Neural cell (in vitro differentiated cells): ENCODE measurements around the gene IL17RD. TPM values are rescaled to one million over a fixed set of nuclear protein-coding genes. Genes with fewer than 3 reads are reported as not detected.

ENCODE experiments used
- H2AFZ ChIP-seq: fragments of 200-600, 300-800 bp; sonication (generic), shearing (Covaris generic); 2 replicates; pipeline ENCODE4 v1.6.0; 2014; ENCODE audit warnings: low read depth, mild to moderate bottlenecking, antibody characterized with exemption, low read length, moderate library complexity
- H3F3A ChIP-seq: fragments of 200-600 bp; shearing (Covaris generic); 2 replicates; pipeline ENCODE4 v1.6.1; 2016; ENCODE audit warnings: mild to moderate bottlenecking, moderate library complexity, mixed read lengths, antibody characterized with exemption, low read length; ENCODE audit not compliant: insufficient read depth, poor library complexity, severe bottlenecking
- H3K27ac ChIP-seq: fragments of 200-600, 300-800 bp; sonication (generic), shearing (Covaris generic); 2 replicates; pipeline ENCODE4 v1.5.1; 2014; ENCODE audit warnings: mild to moderate bottlenecking, low read length, moderate library complexity
- H3K27me3 ChIP-seq: fragments of 300-800, 200-600 bp; sonication (generic), shearing (Covaris generic); 2 replicates; pipeline ENCODE4 v1.6.0; 2014; ENCODE audit warnings: mild to moderate bottlenecking, low read depth, low read length, moderate library complexity; ENCODE audit not compliant: insufficient read depth
- H3K36me3 ChIP-seq: fragments of 300-800, 200-600 bp; sonication (generic), shearing (Covaris generic); 2 replicates; pipeline ENCODE4 v1.5.1; 2014; ENCODE audit warnings: mild to moderate bottlenecking, antibody characterized with exemption, low read length, moderate library complexity; ENCODE audit not compliant: insufficient read depth
- H3K4me2 ChIP-seq: fragments of 300-800, 200-600 bp; sonication (generic), shearing (Covaris generic); 2 replicates; pipeline ENCODE4 v1.6.0; 2014; ENCODE audit warnings: mild to moderate bottlenecking, low read length
- H3K4me3 ChIP-seq: fragments of 300-800, 200-600 bp; sonication (generic), shearing (Covaris generic); 2 replicates; pipeline ENCODE4 v1.5.1; 2014; ENCODE audit warnings: mild to moderate bottlenecking, low read length, moderate library complexity
- H3K79me2 ChIP-seq: fragments of 200-600 bp; shearing (Covaris generic); replicated peaks from 2 replicates; pipeline ENCODE4 v1.6.0; 2014; ENCODE audit warnings: mild to moderate bottlenecking, low read length, moderate library complexity; ENCODE audit not compliant: insufficient read depth
- H3K9ac ChIP-seq: fragments of 300-800, 200-600 bp; sonication (generic), shearing (Covaris generic); 2 replicates; pipeline ENCODE4 v1.6.1; 2016; ENCODE audit warnings: mild to moderate bottlenecking, low read length, mixed read lengths
- H3K9me2 ChIP-seq: fragments of 200-600 bp; shearing (Covaris generic); 2 replicates; pipeline ENCODE4 v1.6.1; 2016; ENCODE audit warnings: mild to moderate bottlenecking, low read length, mixed read lengths; ENCODE audit not compliant: insufficient read depth
- H3K9me3 ChIP-seq: fragments of 200-600, 300-800 bp; sonication (generic), shearing (Covaris generic); 2 replicates; pipeline ENCODE4 v1.6.1; 2016; ENCODE audit warnings: mild to moderate bottlenecking, mixed run types, low read length, moderate library complexity, mixed read lengths
- H4K20me1 ChIP-seq: fragments of 200-600 bp; shearing (Covaris generic); 2 replicates; pipeline ENCODE4 v1.6.1; 2016; ENCODE audit warnings: mild to moderate bottlenecking, mixed run types; ENCODE audit not compliant: insufficient read depth
- EP300 ChIP-seq: fragments of 450-650 bp; conservative IDR thresholded peaks from 2 replicates; pipeline ENCODE4 v1.6.1; 2014; ENCODE audit warnings: antibody characterized with exemption, mild to moderate bottlenecking, moderate library complexity; ENCODE audit not compliant: poor library complexity, severe bottlenecking
- EZH2 ChIP-seq: fragments of 200-600, 300-800 bp; shearing (Covaris generic), sonication (generic); IDR thresholded peaks from 2 replicates; pipeline ENCODE4 v1.6.1; 2014; ENCODE audit warnings: antibody characterized with exemption, low read length, borderline replicate concordance, mild to moderate bottlenecking; ENCODE audit not compliant: insufficient read depth, poor library complexity, severe bottlenecking
- MXI1 ChIP-seq: fragments of 450-650 bp; conservative IDR thresholded peaks from 2 replicates; pipeline ENCODE4 v1.6.1; 2014; ENCODE audit warnings: antibody characterized with exemption, mild to moderate bottlenecking; ENCODE audit not compliant: poor library complexity, severe bottlenecking
- POLR2AphosphoS5 ChIP-seq: IDR thresholded peaks from 2 replicates; pipeline ENCODE4 v1.6.1; 2012
- RAD21 ChIP-seq: fragments of 450-650 bp; conservative IDR thresholded peaks from 2 replicates; pipeline ENCODE4 v1.6.1; 2014; ENCODE audit warnings: antibody characterized with exemption, mild to moderate bottlenecking, moderate library complexity
- SMC3 ChIP-seq: fragments of 450-650 bp; conservative IDR thresholded peaks from 2 replicates; pipeline ENCODE4 v1.6.1; 2014; ENCODE audit warnings: antibody characterized with exemption, mild to moderate bottlenecking, moderate library complexity; ENCODE audit not compliant: poor library complexity
- TAF1 ChIP-seq: IDR thresholded peaks from 2 replicates; pipeline ENCODE4 v1.6.1; 2012; ENCODE audit warnings: low read depth
- polyA plus RNA-seq: library from polyadenylated mRNA; depleted of rRNA; stranded (reverse); fragments of >200 nt; gene quantifications from 2 replicates; pipeline ENCODE4 v1.2.3, GENCODE V29; 2014
- TF ChIP-seq, protein P1 (sequence below): fragments of 450-650 bp; IDR thresholded peaks from 2 replicates; pipeline ENCODE4 v1.5.1; 2014; ENCODE audit warnings: antibody characterized with exemption, mild to moderate bottlenecking, moderate library complexity; ENCODE audit not compliant: poor library complexity, severe bottlenecking
- TF ChIP-seq, protein P2 (sequence below): IDR thresholded peaks from 2 replicates; pipeline ENCODE4 v1.6.1; 2012; ENCODE audit warnings: borderline replicate concordance

The IL17RD gene
- polyA plus RNA-seq, 1 donor from 2014 or later: 14.8 TPM

DNA sequence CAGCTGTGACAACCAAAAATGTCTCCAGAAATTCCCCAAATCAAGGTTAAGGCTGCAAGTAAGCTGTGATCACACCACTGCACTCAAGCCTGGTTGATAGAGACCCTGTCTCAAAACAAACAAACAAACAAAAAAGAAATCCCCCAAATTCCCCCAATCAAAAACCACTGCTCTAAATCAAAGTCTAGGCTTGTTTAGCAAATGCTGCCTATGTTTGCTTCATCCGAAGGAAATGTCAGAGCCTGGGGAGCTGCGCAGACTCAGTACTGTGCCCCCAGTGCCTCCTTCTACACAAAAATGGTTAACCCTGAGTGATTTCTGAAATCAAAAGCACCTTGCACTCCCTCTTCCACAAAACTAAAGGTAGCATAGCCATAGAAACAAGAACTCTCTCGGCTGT is 13.4 kb downstream of the IL17RD start:
- Histone ChIP-seq H3K79me2 (peaks cover 60% of the 10 kb centered on the region), H3K9me3 (no peaks in the 10 kb centered on the region), H3K27ac (no peak overlapping the region), H3K9ac (no peak overlapping the region), H4K20me1 (no peaks in the 10 kb centered on the region), H3K36me3 (no peaks in the 10 kb centered on the region), H3K4me3 (peak overlapping the region; percentile 48), H2AFZ (no peak overlapping the region), H3K4me2 (no peak overlapping the region), H3F3A (no peaks in the 10 kb centered on the region), H3K27me3 (no peaks in the 10 kb centered on the region), H3K9me2 (no peaks in the 10 kb centered on the region)
- TF ChIP-seq TAF1 (no peak), MXI1 (no peak), SMC3 (no peak), EZH2 (no peak), POLR2AphosphoS5 (no peak), RAD21 (no peak), EP300 (no peak)
- TF ChIP-seq, protein P1, sequence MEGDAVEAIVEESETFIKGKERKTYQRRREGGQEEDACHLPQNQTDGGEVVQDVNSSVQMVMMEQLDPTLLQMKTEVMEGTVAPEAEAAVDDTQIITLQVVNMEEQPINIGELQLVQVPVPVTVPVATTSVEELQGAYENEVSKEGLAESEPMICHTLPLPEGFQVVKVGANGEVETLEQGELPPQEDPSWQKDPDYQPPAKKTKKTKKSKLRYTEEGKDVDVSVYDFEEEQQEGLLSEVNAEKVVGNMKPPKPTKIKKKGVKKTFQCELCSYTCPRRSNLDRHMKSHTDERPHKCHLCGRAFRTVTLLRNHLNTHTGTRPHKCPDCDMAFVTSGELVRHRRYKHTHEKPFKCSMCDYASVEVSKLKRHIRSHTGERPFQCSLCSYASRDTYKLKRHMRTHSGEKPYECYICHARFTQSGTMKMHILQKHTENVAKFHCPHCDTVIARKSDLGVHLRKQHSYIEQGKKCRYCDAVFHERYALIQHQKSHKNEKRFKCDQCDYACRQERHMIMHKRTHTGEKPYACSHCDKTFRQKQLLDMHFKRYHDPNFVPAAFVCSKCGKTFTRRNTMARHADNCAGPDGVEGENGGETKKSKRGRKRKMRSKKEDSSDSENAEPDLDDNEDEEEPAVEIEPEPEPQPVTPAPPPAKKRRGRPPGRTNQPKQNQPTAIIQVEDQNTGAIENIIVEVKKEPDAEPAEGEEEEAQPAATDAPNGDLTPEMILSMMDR: no peak
- TF ChIP-seq, protein P2, sequence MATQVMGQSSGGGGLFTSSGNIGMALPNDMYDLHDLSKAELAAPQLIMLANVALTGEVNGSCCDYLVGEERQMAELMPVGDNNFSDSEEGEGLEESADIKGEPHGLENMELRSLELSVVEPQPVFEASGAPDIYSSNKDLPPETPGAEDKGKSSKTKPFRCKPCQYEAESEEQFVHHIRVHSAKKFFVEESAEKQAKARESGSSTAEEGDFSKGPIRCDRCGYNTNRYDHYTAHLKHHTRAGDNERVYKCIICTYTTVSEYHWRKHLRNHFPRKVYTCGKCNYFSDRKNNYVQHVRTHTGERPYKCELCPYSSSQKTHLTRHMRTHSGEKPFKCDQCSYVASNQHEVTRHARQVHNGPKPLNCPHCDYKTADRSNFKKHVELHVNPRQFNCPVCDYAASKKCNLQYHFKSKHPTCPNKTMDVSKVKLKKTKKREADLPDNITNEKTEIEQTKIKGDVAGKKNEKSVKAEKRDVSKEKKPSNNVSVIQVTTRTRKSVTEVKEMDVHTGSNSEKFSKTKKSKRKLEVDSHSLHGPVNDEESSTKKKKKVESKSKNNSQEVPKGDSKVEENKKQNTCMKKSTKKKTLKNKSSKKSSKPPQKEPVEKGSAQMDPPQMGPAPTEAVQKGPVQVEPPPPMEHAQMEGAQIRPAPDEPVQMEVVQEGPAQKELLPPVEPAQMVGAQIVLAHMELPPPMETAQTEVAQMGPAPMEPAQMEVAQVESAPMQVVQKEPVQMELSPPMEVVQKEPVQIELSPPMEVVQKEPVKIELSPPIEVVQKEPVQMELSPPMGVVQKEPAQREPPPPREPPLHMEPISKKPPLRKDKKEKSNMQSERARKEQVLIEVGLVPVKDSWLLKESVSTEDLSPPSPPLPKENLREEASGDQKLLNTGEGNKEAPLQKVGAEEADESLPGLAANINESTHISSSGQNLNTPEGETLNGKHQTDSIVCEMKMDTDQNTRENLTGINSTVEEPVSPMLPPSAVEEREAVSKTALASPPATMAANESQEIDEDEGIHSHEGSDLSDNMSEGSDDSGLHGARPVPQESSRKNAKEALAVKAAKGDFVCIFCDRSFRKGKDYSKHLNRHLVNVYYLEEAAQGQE: no peak

DNA sequence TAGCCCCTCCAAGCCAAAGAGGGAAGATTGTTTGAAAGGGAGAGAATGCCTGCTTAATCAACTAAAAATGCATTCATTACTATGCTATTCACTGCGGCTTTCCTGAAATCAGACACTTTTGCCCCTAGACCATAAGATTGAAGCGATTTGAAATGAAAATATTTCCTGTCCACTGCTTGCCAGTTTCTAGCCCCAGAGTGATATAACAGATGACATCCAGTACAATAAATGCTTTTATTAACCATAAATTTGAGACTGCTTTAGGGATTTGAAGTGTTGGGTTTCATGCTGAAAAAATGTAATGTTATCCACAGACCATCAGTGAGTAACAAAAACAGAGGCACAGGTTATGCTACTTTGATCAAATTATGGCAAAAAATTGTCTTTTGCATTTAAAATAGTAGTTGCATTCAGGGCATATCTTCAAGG is 14.1 kb downstream of the IL17RD start:
- Histone ChIP-seq H3K4me2 (peak overlapping the region; percentile 3), H3K79me2 (peaks cover 53% of the 10 kb centered on the region), H3K9me2 (no peaks in the 10 kb centered on the region), H2AFZ (no peak overlapping the region), H3F3A (no peaks in the 10 kb centered on the region), H3K9me3 (no peaks in the 10 kb centered on the region), H3K9ac (no peak overlapping the region), H4K20me1 (no peaks in the 10 kb centered on the region), H3K36me3 (no peaks in the 10 kb centered on the region), H3K27me3 (no peaks in the 10 kb centered on the region), H3K27ac (no peak overlapping the region), H3K4me3 (no peak overlapping the region)
- no peak for TF ChIP-seq POLR2AphosphoS5
- no peak for TF ChIP-seq EP300
- no peak for TF ChIP-seq TAF1
- no peak for TF ChIP-seq MXI1
- TF ChIP-seq, protein P1: no peak
- TF ChIP-seq RAD21: no peak
- TF ChIP-seq SMC3: no peak
- TF ChIP-seq, protein P2: no peak
- TF ChIP-seq EZH2: no peak
